ENCODE data around the gene RASSF4.

DNA sequence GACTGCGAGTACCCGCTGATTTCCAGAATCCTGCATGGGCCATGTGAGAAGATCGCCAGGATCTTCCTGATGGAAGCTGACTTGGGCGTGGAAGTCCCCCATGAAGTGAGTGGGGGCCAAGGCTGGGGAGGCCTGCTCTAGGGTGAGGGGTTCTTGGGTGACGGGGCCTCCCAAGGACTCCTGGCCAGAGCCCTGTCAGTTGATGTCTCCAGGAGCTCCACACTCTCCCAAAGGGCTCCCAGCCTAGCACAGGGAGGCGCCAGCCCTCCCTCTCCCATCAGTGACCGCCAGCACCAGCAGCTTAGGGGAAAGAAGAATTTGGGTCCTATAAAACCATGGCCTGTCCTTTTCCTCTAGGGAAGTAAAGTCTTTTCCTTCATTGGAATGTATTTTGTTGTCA is 31.4 kb downstream of the RASSF4 start:
- TF ChIP-seq ZNF175 (tag by site-specific recombination; IDR thresholded peaks at IDR 0.05), result no peak
- no peak for TF ChIP-seq MZF1 (tag by site-specific recombination; IDR thresholded peaks at IDR 0.05; ENCODE audit: borderline replicate concordance)
- TF ChIP-seq, protein P1, sequence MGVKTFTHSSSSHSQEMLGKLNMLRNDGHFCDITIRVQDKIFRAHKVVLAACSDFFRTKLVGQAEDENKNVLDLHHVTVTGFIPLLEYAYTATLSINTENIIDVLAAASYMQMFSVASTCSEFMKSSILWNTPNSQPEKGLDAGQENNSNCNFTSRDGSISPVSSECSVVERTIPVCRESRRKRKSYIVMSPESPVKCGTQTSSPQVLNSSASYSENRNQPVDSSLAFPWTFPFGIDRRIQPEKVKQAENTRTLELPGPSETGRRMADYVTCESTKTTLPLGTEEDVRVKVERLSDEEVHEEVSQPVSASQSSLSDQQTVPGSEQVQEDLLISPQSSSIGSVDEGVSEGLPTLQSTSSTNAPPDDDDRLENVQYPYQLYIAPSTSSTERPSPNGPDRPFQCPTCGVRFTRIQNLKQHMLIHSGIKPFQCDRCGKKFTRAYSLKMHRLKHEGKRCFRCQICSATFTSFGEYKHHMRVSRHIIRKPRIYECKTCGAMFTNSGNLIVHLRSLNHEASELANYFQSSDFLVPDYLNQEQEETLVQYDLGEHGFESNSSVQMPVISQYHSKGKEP (tag by site-specific recombination; IDR thresholded peaks at IDR 0.05), result no peak
- TF ChIP-seq, protein P2, sequence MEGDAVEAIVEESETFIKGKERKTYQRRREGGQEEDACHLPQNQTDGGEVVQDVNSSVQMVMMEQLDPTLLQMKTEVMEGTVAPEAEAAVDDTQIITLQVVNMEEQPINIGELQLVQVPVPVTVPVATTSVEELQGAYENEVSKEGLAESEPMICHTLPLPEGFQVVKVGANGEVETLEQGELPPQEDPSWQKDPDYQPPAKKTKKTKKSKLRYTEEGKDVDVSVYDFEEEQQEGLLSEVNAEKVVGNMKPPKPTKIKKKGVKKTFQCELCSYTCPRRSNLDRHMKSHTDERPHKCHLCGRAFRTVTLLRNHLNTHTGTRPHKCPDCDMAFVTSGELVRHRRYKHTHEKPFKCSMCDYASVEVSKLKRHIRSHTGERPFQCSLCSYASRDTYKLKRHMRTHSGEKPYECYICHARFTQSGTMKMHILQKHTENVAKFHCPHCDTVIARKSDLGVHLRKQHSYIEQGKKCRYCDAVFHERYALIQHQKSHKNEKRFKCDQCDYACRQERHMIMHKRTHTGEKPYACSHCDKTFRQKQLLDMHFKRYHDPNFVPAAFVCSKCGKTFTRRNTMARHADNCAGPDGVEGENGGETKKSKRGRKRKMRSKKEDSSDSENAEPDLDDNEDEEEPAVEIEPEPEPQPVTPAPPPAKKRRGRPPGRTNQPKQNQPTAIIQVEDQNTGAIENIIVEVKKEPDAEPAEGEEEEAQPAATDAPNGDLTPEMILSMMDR (tag by site-specific recombination; IDR thresholded peaks at IDR 0.05), result no peak
- TF ChIP-seq ZNF184 (tag by site-specific recombination; IDR thresholded peaks at IDR 0.05), result no peak
- TF ChIP-seq, protein P3, sequence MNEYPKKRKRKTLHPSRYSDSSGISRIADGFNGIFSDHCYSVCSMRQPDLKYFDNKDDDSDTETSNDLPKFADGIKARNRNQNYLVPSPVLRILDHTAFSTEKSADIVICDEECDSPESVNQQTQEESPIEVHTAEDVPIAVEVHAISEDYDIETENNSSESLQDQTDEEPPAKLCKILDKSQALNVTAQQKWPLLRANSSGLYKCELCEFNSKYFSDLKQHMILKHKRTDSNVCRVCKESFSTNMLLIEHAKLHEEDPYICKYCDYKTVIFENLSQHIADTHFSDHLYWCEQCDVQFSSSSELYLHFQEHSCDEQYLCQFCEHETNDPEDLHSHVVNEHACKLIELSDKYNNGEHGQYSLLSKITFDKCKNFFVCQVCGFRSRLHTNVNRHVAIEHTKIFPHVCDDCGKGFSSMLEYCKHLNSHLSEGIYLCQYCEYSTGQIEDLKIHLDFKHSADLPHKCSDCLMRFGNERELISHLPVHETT (tag by site-specific recombination; IDR thresholded peaks at IDR 0.05), result no peak
- TF ChIP-seq ZNF140 (tag by site-specific recombination; IDR thresholded peaks at IDR 0.05), result no peak
